ENCODE results near the gene PIGZ.

PIGZ gene

GRCh38 chr3:196927571-196928453, 40.8 kb downstream of the PIGZ start:
- no peak overlapping the region for H3K27ac ChIP-seq
- no peaks in the 10 kb centered on the region for H3K9me3 ChIP-seq (ENCODE audit: severe bottlenecking)
- H3K36me3 ChIP-seq: no peaks in the 10 kb centered on the region
- no peaks in the 10 kb centered on the region for H3K27me3 ChIP-seq (ENCODE audit: insufficient read depth, low read depth, severe bottlenecking)
- H3K4me3 ChIP-seq (ENCODE audit: low read depth, low read length): no peak overlapping the region
- no peak for DNase-seq
- TF ChIP-seq CTCF (IDR thresholded peaks at IDR 0.05; ENCODE audit: low read depth, low read length): no peak

GRCh38 chr3:196920733-196921132, 47.9 kb downstream of the PIGZ start:
- Histone ChIP-seq H3K36me3 (no peaks in the 10 kb centered on the region), H3K4me3 (ENCODE audit: low read depth, low read length) (no peak overlapping the region), H3K27me3 (ENCODE audit: insufficient read depth, low read depth, severe bottlenecking) (no peaks in the 10 kb centered on the region), H3K27ac (no peak overlapping the region), H3K9me3 (ENCODE audit: severe bottlenecking) (no peaks in the 10 kb centered on the region)
- no peak for TF ChIP-seq CTCF (IDR thresholded peaks at IDR 0.05; ENCODE audit: low read depth, low read length)
- no peak for DNase-seq

- no peak for TF ChIP-seq CTCF (IDR thresholded peaks at IDR 0.05; ENCODE audit: low read depth, low read length)
- H3K4me3 ChIP-seq (ENCODE audit: low read depth, low read length): no peak overlapping the region
- H3K9me3 ChIP-seq (ENCODE audit: severe bottlenecking): no peaks in the 10 kb centered on the region
- no peaks in the 10 kb centered on the region for H3K27me3 ChIP-seq (ENCODE audit: insufficient read depth, low read depth, severe bottlenecking)
- peak; percentile 38 for DNase-seq
- H3K36me3 ChIP-seq: no peaks in the 10 kb centered on the region
- H3K27ac ChIP-seq: peak overlapping the region; percentile 31; the same call in 1 of the 2 replicates
These were observed 49.7 kb downstream of the PIGZ start for GRCh38 chr3:196918968-196919367.

GRCh38 chr3:196916995-196917394, 51.6 kb downstream of the PIGZ start:
- Histone ChIP-seq H3K4me3 (ENCODE audit: low read depth, low read length) (no peak overlapping the region), H3K36me3 (no peaks in the 10 kb centered on the region), H3K27ac (no peak overlapping the region), H3K9me3 (ENCODE audit: severe bottlenecking) (no peaks in the 10 kb centered on the region), H3K27me3 (ENCODE audit: insufficient read depth, low read depth, severe bottlenecking) (no peaks in the 10 kb centered on the region)
- TF ChIP-seq CTCF (IDR thresholded peaks at IDR 0.05; ENCODE audit: low read depth, low read length): no peak
- DNase-seq: no peak

GRCh38 chr3:196916221-196916620, 52.4 kb downstream of the PIGZ start:
- H3K4me3 ChIP-seq (ENCODE audit: low read depth, low read length): no peak overlapping the region
- H3K27me3 ChIP-seq (ENCODE audit: insufficient read depth, low read depth, severe bottlenecking): no peaks in the 10 kb centered on the region
- no peak overlapping the region for H3K27ac ChIP-seq
- no peak for TF ChIP-seq CTCF (IDR thresholded peaks at IDR 0.05; ENCODE audit: low read depth, low read length)
- no peak for DNase-seq
- H3K36me3 ChIP-seq: no peaks in the 10 kb centered on the region
- no peaks in the 10 kb centered on the region for H3K9me3 ChIP-seq (ENCODE audit: severe bottlenecking)
